CD4-positive, alpha-beta T cell treated with Interleukin-17A for 4 hours (primary cell): ENCODE measurements around the gene C4BPB.
A peak's percentile ranks its signal among the peaks of the same experiment; 100 is the strongest.
"Not testable (repeated sequence)": the region's sequence is repeated elsewhere in the genome, so short reads cannot be mapped to it uniquely, and the experiment has no call there.

Source experiments
- DNase-seq: peaks from one replicate; pipeline ENCODE4 v3.0.0-alpha.2; 2020; ENCODE audit warnings: mixed read lengths

C4BPB gene, protein sequence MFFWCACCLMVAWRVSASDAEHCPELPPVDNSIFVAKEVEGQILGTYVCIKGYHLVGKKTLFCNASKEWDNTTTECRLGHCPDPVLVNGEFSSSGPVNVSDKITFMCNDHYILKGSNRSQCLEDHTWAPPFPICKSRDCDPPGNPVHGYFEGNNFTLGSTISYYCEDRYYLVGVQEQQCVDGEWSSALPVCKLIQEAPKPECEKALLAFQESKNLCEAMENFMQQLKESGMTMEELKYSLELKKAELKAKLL

DNA sequence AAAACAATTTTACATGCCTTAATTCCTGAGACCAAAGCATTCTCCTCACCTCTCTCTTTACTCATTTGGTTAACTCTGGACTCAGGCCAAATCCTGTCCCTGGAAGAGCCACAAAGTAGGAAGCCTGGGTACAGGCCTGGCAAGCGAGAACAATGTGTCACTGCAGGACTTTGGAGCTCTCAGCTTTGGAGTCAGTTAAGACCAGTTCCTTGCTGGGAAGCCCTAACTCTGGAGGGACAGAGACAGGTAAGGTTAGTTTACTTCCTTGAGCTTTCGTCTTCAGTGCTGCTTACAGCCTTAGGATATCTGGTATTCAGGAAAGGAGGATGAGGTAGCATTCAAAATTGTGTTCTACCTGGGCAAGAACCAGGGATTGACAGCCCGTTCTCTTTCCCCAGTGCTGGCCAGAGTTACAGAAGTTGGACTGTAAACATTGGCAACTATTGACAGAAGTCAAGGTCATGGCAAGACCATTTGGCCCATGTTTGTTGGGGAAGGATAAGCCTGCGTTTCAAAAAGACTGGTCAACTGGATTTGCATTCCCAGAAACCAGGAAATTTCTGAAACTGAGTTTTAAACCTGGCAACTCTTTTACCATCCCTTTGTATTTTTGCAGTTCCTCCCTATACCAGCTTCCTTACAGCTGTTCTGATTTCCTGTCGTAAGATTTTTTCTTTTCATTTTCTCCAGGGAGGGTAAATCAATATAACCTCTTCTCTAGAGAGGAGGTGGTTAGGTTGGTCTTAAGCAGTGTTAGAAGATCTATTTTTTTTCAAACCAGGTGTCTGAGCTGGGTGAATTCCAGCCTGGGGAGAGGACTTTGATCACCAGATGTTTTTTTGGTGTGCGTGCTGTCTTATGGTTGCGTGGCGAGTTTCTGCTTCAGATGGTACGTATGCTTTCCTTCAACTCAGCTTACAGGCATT is at the start of gene C4BPB:
TSS of gene C4BPB (plus strand) at position 160 of the 926 bp plus-strand sequence. CDS start at position 832, 672 bp downstream.
- peak; percentile 20 for DNase-seq

DNA sequence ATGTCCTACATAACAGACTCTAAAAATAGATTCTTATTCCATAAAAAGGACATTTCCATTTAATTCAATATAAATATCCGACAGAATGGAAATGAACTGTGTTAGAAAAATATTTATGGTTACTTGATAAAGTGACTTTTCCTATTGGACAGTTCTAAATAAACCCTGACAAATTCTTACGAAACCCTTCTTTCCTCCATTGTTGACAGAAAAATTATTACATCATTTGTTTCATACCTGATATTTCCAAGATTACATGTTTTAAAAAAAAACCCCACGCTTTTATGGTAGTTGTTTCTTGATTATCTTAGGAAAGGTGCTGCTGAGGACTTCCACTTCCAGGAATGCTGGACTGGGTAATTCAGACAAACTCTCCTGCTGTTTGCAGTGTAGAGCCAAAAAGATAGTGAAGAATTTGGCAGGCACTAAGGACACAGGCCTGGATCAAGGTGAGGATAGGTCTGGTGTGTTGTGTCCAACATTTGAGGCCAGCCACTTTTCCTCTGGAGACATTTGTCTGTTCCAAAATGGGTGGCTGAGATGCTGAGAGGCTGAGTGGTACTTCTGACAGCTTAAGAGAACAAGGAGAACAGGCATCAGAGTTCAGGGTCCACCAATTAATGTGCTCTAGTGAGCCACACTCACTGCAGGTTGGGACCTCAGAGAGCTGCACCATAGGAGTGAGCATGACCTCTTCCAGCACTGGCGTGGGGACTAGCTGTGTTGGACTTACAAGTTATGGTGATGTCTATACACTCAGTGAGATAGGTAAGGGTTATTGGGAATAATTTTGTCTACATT is 49.1 kb upstream of the C4BPB start:
- DNase-seq = no peak

DNA sequence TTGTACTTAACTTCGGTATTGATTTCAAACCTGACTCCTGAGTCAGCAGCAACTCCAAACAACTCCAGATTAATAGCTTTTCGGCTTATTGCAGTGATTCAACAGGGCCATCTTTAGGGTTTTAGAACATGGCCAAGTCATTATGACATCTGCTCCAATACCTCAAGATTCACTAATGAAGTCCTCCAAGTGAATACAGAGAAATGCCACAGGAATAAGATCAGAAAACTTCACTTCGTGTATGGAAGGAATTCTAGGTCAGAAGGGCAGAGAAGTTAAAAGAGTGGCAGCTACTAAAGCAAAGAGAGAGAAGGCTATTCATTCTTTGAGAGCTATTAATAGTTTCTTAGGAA is 48.5 kb upstream of the C4BPB start:
- DNase-seq = no peak

DNA sequence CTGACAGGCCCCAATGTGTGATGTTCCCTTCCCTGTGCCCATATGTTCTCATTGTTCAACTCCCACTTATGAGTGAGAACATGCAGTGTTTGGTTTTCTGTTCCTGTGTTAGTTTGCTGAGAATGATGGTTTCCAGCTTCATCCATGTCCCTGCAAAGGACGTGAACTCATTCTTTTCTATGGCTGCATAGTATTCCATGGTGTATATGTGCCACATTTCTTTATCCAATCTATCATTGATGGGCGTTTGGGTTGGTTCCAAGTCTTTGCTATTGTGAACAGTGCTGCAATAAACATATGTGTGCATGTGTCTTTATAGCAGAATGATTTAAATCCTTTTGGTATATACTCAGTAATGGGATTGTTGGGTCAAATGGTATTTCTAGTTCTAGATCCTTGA is 47.3 kb upstream of the C4BPB start:
- not testable (repeated sequence) for DNase-seq

DNA sequence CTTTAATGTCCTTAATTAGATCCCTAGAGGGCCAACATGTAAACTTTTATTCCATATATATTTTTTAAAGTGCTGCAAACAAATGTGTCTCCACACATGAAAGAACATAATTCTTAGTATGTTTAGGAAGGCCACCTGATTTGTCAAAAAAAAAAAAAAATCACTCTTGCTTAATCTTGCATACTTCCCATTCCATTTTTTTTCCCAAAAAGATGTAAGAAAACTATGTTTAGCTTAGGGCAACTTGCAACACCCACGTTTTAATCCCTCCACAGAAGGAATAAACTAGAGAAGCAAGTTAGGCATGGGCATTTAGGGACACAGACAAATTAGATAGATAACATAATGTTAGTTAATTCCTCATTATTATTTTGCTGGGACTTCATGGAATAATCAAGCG is 43.2 kb upstream of the C4BPB start:
- no peak for DNase-seq

DNA sequence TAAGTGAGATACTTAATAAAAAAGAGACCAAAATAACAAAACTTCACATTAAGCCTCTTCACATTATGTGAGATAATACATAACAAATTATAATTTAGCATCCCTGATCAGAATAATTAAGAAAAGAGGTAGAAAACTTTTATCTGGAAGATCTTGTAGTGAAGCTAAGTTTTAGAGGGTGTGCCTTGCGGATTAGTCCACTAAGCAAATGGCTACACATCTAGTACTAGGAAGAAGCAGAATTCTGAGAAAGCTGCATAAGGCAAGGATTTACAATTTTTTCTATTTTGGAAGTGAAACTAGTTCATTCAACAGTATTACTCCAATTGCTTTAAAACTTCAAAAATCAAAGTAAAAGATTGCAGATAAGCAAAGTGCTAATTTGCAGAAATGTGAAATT is 41.2 kb upstream of the C4BPB start:
- no peak for DNase-seq

DNA sequence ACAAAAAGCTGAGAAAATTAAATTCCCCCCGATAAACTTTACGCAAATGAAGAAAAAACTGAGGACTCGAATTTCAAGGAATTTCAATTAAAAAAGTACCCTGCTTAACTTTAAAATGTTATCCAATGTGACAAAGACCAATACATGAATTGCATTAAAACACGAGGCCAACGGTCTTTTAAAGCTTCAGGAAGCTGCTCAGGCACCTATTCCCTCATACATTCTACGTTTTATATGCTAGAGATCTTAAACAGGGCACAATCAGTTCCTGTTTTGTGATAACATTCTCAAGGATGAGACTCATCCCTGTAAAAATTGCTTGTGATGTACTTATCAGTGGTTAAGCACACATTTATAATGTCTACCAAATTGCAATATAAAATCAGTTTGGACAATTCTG is 40.6 kb upstream of the C4BPB start:
- no peak for DNase-seq

DNA sequence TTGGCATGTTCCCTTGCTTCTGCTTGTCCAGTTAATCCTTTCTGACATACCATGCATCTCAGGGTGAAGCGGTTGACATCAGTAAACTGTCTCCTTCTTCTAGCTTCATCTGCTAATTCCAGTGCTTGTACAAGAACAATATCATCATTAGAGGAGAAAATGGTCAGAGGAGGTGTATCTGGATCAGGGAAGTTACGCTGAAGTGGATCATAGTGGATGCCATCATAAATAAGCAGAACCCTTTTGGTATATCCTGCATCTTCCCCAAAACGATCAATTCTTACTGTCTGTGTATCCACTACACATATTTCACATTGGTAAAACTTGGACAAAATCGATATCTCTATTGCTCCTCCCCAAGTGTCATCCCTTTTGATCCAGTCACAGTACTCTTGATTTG is 39.6 kb upstream of the C4BPB start:
- no peak for DNase-seq

DNA sequence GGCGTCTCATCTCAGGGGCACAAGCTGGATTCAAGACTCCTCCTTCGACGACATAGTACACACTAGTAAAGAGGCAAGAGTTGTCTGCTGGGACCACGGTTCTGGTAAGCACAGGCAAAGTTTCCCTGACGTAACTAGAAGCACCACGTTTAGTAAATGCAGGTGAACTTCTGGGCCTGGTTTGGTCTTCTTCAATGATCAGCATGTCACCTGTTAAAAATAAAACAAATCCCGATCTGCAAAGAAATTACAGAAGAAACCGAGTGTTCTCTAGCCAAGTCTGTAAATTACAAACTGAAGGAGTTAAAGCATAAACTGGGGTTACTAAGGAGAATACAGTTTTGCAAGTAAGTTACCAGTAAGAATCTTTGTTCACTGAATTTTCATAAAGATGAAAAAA is 39.1 kb upstream of the C4BPB start:
- no peak for DNase-seq

DNA sequence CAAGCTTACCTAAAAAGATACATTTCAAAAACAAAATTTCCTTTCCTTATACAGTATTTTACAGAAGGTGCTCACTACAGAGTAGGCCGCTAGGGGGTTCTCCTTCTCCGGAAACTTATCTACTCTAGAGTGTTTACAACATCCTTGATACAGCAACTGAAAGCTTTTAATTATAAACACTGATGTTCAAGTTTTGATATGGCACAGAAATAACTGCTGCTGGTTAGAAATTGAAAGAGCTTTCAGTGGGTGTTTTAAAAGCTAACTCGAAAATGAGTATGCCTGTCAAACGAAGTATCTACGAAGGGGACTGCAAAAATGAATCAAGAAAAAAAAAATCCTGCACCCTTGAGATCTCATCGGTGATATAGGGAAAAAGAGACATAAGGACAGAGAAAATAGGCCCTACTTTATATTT is 38.7 kb upstream of the C4BPB start:
- peak; percentile 69 for DNase-seq

DNA sequence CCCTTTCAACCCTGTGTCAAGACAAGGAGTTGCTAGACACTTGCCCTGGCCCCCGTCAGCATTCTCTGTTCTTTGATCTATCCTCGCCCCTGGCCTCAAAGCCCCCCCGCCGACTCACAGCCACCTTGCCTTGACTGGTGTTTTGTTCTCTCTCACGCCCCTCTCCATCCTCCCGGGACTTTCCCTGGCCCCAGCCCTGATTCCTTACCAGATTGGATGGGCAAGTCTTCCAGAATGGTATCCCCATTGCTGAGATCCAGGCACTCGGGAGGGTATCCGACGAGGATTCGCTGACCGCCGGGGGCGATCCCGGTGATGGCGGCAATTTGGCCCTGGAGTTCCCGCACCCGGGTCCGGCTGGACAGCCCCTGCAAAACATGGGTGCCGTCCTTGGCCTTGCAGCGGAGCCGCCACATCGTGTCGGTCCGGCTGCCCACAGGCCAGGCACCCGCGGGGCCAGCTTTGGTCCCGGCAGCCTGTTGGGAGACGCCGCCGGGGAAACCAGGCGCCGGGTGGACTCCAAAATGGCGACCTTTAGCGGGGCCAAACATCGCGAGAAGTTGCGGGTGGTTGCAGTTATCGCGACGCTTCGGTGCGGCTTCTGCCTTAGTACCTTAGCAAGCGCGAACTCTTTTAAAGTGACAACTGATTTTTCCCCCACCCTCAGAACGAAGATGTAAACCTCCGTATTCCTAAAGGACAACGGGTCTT is 38.0 kb upstream of the C4BPB start:
- peak; percentile 91 for DNase-seq

DNA sequence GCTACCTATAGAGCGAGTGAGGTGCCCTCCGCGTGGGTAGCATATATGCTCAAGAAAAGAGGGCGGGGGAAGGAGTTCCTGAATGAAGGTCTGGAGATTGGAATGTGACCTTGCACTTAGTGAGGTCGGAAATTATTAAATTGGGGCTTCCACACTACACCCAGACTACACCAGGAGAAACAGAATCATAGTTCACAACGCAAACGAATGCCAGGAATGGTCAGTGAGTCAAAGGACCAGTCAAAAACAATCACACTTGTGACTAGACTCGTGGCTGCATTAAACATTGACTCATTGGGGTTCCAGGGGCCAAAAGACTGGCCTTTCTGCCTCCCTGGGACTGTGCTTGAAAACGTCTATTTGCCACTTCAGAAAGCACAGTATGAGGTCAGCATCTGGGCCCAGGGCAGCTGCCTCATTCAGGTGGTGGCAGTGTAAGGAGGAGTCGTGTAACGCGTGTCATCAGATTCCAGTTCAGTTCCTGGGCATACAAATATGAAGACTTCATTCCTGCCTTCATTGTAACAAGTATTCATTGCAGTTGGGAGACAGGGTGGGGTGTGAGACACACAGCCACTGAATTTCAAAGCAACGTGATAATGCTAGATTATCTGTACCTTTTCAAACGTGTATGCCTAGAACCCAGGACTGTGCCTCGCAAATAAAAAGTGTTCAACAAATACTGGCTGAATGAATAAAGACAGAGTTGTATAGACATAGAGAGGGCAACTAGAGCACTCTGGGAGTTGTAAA is 37.3 kb upstream of the C4BPB start, which contains the start of gene YOD1:
TSS of gene YOD1 (minus strand) at position 18 of the 753 bp plus-strand sequence. CDS start 178 bp downstream, outside the sequence.
- no peak for DNase-seq

DNA sequence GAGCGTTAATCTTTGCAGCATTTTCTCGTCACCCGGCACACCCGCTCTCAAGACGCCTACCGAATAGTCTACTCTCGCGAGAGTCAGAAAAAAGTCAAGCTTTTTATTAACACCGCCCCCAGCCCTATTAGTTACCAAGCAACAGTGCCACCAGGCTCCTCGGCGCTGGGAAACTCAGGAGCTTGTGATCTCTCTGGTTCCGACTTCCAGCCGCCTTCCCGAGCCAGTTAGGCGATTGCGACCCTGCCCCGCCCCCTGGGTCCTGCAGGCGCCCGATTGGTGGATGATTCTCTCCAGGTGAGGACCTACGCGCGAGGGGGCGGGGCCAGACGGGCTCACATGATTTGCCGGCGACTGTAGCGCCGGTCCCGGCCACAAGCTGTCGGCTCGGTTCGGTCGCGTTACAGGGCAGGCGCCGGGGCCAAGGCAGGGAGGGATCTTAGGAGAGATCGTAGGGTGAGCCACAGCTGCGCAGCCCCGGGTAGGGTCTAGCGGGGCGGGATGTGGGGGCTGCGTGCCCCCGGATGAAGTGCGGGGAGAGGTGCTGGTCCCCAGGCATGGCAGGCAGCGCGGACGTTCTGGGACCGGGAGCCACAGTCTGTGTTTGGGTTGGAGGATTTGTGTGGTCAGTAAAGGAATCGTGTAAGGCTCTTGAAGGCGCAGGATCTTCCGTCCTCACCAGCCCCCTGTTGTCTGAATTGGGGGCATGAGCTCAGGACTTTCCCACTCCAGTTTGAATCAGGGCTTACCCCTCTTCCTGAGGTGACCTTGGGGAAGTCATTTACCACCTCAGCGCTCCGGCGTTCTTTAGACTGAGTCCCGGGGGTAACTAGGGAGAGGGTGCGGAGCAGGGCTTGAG is 35.5 kb upstream of the C4BPB start, which contains the start of gene PFKFB2:
TSS of gene PFKFB2 (plus strand) at position 365 of the 859 bp plus-strand sequence. CDS start 1,443 bp downstream, outside the sequence.
- peak; percentile 98 for DNase-seq

DNA sequence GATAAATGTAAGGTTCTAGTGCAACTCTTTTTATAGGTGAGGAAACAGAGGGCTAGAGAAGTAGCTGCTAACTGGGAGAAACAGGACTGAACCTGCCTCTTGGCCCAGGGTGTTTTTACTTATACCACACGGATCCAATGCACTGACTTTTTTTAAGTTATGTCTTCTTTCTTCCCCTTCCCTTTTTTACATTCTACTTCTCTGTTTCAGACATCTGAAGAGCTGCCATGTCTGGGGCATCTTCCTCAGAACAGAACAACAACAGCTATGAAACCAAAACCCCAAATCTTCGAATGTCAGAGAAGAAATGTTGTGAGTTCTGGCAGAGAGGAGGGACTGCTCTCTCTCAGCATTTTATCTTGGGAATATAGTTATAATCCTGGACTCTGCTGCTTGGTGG is 34.2 kb upstream of the C4BPB start:
- DNase-seq = no peak

DNA sequence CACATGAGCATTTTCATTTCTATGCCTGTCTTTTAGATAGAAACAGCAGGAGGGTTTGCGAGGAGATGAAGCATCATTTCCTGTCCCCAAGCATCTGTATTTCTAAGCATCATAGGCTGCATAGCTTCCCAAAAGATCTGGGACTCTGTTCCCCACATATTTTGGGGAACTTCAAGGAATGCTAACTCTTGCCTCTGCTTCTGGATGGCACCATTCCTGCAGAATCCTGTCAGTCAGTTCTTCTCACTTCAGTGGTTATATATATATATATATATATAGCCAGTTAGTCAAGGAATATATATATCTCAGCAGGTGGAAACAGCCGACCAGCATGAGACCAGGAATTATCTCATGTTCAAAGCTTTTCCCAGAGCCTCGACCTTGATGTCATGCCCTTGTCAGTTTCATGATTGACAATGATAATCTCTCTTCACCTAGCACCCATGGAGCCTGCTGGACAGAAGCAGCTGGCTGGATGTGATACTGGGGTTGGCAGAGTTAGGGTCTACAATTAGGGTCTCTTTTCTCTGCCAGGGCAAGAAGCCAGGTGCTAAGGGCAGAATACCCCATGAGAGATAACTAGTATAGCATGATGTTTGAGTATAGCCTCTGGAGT is 33.2 kb upstream of the C4BPB start:
- no peak for DNase-seq

DNA sequence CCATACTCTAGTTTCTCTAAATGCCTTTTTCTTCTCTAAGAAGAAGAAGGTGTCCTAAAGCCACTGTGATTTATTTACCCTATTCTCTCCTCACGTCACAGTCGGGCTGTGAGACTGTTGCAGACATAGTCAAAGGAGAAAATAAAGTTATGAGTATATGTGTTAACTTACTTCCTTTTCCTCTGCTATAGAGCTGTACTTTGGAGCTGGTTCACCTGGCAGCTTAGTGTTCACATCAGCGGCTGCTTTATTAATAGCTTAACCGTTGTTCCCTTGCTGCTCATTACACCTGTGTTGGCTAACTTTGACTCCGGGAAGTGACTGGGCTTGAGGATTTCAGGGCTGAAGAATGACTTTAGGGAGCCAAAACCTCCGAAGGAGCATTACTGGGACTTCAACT is 32.0 kb upstream of the C4BPB start:
- no peak for DNase-seq

DNA sequence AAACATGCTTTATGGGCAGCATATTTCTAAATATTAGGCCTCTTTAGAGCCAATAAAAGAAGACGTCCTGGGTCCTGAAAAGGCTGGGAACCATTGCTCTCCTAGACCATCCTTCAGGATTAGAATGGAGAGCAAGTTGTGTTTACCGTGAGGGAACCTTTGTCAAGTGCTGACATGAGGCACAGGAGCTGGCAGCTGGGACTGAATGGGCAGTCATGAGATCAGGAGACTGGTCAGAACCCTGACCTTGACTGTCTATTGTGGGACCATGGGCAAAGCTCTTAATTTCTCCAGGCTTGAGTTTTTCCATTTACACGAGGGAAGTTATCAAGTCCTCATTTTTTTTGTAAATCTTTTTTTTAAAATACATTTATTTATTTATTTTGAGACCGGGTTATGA is 30.4 kb upstream of the C4BPB start:
- DNase-seq = no peak

DNA sequence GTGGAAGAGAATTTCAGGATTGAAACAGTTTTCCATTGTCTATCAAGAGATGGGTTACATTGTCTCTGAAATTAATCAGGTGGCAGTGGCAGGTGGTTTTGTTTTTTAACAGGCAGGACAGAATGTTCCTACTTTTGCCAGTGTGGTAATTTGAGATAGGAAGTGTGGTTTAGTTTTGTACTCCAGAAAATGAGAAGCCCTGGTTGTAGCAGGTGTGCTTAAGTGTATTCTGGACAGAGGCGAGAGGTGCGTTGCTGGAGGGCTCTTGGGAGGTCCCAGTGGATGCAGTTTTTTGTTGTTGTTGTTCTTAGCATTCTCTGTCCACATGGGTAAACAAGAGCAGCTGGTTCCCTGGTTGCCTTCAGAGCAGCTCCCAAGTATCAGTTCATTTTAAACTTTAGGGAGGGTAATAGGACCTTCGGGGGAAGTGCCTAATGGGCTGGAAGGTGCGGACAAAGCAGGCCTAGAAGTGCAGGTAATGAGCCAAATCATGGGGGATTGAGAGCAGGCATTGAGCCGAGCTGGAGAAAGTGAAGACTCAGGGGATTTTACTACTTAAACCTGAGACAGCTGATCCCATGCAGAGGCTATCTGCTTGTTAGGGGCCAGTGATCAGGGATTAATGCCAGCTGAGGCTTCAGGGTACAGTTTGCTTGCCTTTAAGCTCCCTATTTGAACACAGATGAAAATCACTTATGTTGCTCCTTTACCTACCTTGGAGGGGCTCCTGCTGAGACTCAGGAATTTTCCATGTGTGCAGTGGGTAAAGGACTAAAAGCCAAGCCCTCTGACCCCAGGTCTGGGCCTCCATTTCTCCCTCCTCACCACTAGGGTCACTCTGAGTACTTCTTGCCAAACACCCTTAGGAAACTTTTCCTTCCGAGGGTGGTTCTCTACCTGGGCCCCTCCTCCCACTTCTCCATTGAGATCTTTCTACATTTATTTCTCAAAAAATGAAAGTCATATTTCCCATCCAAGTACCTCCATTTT is 29.5 kb upstream of the C4BPB start:
- no peak for DNase-seq

DNA sequence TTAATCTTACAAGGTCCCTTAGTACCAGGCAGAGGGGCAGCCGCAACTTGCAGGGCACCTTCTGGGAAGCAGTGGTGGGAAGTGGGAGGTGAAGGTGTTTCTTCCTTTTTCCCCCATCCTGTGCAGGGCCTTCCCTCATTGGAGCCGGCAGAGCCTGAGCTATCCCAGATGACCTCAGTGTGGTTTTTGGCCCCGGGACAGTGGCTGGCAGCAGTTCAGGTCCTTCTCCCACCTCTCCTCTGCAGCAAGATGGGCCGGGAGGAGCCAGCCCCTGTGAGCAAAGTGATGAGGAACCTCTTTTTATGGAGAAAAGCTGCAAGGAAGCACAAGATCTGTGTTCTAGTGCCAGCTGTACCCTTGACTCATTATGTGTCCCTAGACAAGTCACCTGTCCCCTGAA is 28.8 kb upstream of the C4BPB start:
- no peak for DNase-seq
